ENCODE results near the gene ANKRD33. TPM values are rescaled to one million over a fixed set of nuclear protein-coding genes. Genes with fewer than 3 reads are reported as not detected.

Gene ANKRD33
- total RNA-seq, 6 experiments from 2014 or later: not detected

GRCh38 chr12:51900323-51900889 is 12.5 kb downstream of the ANKRD33 start:
- no peak overlapping the region for H3K27ac Mint-ChIP-seq
- no peaks in the 10 kb centered on the region for H3K9me3 Mint-ChIP-seq
- H3K36me3 Mint-ChIP-seq (ENCODE audit: low read depth): no peaks in the 10 kb centered on the region
- no peak for DNase-seq
- peaks cover 2% of the 10 kb centered on the region for H3K27me3 Mint-ChIP-seq (ENCODE audit: insufficient read depth)
- H3K4me3 Mint-ChIP-seq: no peak overlapping the region
- TF ChIP-seq CTCF (IDR thresholded peaks at IDR 0.05): no peak
- peaks cover 50% of the 10 kb centered on the region for H3K4me1 Mint-ChIP-seq (ENCODE audit: low read depth)

- Mint-ChIP-seq H3K27me3 (ENCODE audit: insufficient read depth) (peaks cover 2% of the 10 kb centered on the region), H3K36me3 (ENCODE audit: low read depth) (no peaks in the 10 kb centered on the region), H3K9me3 (no peaks in the 10 kb centered on the region), H3K4me1 (ENCODE audit: low read depth) (peaks cover 57% of the 10 kb centered on the region), H3K4me3 (no peak overlapping the region), H3K27ac (peak overlapping the region; percentile 22)
- no peak for TF ChIP-seq CTCF (IDR thresholded peaks at IDR 0.05)
- no peak for DNase-seq
Measured at GRCh38 chr12:51901121-51901817, 13.4 kb downstream of the ANKRD33 start.

- Mint-ChIP-seq H3K4me3 (no peak overlapping the region), H3K27ac (peak overlapping the region; percentile 22), H3K4me1 (ENCODE audit: low read depth) (peaks cover 54% of the 10 kb centered on the region), H3K36me3 (ENCODE audit: low read depth) (no peaks in the 10 kb centered on the region), H3K9me3 (no peaks in the 10 kb centered on the region), H3K27me3 (ENCODE audit: insufficient read depth) (peaks cover 2% of the 10 kb centered on the region)
- DNase-seq: no peak
- TF ChIP-seq CTCF (IDR thresholded peaks at IDR 0.05): no peak
Measured at GRCh38 chr12:51901881-51902280, 14.0 kb downstream of the ANKRD33 start.

- no peaks in the 10 kb centered on the region for H3K9me3 Mint-ChIP-seq
- no peaks in the 10 kb centered on the region for H3K36me3 Mint-ChIP-seq (ENCODE audit: low read depth)
- no peak for TF ChIP-seq CTCF (IDR thresholded peaks at IDR 0.05)
- peak; percentile 67 for DNase-seq
- peaks cover 50% of the 10 kb centered on the region for H3K4me1 Mint-ChIP-seq (ENCODE audit: low read depth)
- peak overlapping the region; percentile 90 for H3K27ac Mint-ChIP-seq
- peaks cover 4% of the 10 kb centered on the region; the same call in 1 of the 2 replicates for H3K27me3 Mint-ChIP-seq (ENCODE audit: insufficient read depth)
- H3K4me3 Mint-ChIP-seq: peak overlapping the region; percentile 59
Measured at GRCh38 chr12:51904951-51905470, 17.1 kb downstream of the ANKRD33 start.

- Mint-ChIP-seq H3K4me3 (peak overlapping the region; percentile 59), H3K36me3 (ENCODE audit: low read depth) (no peaks in the 10 kb centered on the region), H3K27ac (peak overlapping the region; percentile 90), H3K4me1 (ENCODE audit: low read depth) (peaks cover 55% of the 10 kb centered on the region), H3K9me3 (no peaks in the 10 kb centered on the region), H3K27me3 (ENCODE audit: insufficient read depth) (peaks cover 4% of the 10 kb centered on the region; the same call in 1 of the 2 replicates)
- DNase-seq: peak; percentile 46
- TF ChIP-seq CTCF (IDR thresholded peaks at IDR 0.05): no peak
Measured at GRCh38 chr12:51905471-51906429, 17.8 kb downstream of the ANKRD33 start.

All from HFFc6 (cell line).